Measurements from ENCODE around the gene POU6F2.
"Not testable (repeated sequence)": the region's sequence is repeated elsewhere in the genome, so short reads cannot be mapped to it uniquely, and the experiment has no call there.

The POU6F2 gene

GRCh38 chr7:39360038-39360437 lies 382.3 kb downstream of the POU6F2 start:
- DNase-seq = no peak

- peak; percentile 22 for DNase-seq
Observed at GRCh38 chr7:39360766-39361165, 383.1 kb downstream of the POU6F2 start.

DNA sequence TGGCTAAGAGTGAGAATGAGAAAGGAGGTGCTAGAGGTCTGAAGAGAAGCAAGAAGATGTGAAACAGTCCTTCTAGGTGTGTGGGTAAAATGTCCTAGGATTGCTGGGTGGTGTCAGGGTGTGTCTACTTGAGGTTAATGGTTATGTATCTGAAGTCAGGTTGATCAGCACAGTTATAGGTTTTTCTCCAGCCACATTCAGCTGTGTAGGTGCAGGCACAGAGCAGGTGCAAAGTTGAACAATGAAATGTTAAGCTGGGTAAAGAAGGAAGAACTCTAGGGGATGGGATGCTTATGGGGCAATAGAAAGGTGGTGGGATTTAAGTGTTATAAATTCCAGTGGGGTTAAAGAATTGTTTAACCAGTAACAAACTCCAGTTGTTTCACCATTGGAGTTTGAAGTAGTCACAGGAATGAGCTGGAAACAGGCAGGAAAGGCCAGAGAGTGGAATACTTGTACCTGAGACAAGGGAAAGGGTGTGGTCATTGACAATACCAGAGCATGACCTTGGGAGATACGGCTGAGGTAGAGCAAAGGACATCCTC lies 388.1 kb downstream of the POU6F2 start:
- no peak for DNase-seq

- DNase-seq = no peak
Observed at GRCh38 chr7:39367451-39367850, 389.7 kb downstream of the POU6F2 start.

- no peak for DNase-seq
Observed at GRCh38 chr7:39367943-39368342, 390.2 kb downstream of the POU6F2 start.

GRCh38 chr7:39372383-39372782 lies 394.7 kb downstream of the POU6F2 start:
- no peak for DNase-seq

DNA sequence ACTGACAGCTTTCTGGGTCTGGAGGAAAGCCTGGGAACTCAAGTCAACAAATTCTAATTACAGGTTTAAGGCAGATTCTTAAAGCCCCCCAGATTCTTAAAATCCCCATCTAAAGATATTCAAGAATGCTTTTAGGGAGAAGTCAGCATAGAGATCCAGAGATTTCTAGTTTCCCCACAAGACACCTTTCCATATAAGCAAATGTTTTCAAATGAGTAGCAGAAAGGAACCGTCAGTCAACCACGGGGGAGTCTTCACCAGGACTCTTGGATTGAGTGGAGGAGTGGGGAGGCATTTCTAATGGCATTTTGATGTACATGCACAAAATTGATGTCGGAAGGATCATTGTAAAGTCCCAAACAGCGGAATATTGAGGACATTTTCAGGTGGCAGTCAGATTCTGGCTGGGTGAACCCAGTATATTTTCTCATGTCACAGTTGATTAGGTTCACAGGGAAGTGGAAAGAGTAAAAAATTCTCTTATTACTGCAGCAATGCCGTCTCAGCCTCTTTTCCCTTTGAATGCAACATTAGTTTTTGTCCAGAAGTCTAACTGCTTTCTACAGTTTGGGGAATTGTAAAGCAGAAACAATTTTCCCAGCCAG lies 396.8 kb downstream of the POU6F2 start:
- DNase-seq = no peak

DNA sequence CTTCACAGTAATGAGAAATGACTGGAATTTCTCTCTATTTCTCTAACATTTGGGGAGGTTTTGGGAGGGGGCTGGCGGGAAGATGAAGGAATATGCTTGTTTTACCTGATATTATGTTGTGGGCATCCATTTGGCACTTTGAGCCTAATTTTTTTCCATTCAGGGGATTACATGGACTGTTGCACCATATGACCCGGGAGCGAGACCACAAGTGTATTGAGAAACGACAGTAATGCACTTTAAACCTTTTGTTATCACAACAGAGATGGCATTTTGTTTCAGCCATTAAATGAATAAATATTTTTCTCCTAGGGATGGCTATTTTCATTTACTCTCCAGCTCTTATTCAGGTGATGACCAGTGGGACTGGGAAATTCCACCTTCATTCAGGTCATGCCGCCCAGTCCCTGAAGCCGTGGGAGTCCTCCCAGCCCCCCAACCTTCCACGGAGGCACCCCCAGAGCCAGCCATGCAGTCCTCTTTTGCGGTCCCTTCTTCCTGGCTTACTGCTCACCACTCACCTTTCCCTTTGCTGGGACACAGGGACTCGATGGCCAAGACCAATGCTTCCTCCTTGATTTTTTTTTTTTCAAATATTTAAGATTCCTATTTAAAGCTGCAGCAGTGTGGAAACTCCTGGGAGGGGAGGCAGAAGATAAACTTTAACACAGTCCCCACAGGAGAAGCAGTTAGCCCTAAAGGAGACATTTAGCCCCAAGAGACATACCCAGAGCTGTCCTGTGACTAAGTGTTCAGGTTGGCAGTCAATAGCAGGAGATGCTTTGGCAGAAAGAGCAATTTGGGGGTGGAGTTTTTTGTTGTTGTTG lies 397.6 kb downstream of the POU6F2 start:
- DNase-seq = no peak

DNA sequence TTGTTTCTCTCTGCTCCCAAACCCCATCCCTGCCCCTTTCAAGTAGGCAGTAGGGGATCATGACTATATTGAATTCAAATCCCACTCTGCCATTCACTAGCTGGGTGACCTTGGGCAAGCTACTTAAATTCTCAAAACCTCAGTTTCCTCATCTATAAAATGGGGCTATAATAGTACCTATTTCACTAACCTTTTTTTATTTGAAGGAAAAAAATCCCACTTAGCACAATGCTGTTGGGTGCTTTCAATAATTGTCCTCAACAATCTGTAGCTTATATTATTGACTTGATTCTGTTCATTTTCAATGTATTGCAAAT lies 398.1 kb downstream of the POU6F2 start:
- DNase-seq = no peak

DNA sequence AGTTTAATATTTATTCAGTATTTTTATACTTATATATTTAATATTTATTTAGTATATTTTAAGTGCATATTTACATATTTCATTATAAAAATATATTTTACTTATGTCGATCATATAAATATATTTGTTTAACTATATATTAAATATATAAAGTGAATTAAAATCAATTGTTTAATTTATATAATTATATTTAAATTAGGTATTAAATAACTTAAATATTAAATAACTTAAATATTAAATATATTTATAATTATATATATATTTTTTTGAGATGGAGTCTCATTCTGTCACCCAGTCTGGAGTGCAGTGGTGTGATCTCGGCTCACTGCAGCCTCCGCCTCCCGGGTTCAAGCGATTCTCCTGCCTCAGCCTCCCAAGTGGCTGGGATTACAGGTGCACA lies 399.2 kb downstream of the POU6F2 start:
- not testable (repeated sequence) for DNase-seq

DNA sequence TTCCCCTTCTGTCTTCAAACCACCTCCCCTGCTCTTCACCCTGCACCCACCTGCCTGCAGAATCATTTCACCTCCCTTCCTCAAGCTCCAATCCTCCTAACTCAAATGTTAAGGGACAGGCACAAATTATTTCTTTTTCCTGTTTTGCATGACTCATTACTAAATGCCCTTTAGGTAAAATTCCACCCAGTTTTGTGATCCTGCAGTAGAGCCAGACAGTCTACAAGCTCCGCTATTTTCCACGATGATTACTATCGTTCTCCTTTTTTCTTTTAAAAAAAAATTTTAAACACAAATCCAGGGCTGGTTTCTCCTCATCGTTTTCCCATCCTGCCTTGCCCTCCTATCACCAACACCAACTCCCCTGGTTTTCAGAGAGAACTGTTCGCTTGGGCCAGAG lies 401.7 kb downstream of the POU6F2 start:
- DNase-seq = no peak

DNA sequence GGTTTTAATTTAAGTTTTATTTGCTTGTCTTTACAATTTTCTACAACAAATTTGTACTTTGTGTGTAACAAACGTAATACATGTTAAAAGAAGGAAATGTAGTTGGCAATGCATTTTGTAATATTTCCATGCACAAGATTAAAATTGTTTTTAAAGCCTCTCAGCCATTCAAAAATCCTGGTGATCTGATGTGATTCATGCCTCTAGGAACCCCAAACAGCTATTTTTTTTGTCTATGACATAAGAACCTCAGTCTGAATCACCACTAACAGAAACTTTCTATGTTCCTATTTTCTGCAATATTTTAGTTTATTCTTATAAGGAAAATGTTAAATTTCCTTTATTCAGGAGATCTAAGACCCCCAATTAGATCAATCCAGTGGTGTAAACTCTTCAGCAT lies 405.4 kb downstream of the POU6F2 start:
- peak; percentile 74 for DNase-seq

GRCh38 chr7:39384386-39384785 lies 406.7 kb downstream of the POU6F2 start:
- no peak for DNase-seq

GRCh38 chr7:39386718-39387117 lies 409.0 kb downstream of the POU6F2 start:
- DNase-seq = no peak

DNA sequence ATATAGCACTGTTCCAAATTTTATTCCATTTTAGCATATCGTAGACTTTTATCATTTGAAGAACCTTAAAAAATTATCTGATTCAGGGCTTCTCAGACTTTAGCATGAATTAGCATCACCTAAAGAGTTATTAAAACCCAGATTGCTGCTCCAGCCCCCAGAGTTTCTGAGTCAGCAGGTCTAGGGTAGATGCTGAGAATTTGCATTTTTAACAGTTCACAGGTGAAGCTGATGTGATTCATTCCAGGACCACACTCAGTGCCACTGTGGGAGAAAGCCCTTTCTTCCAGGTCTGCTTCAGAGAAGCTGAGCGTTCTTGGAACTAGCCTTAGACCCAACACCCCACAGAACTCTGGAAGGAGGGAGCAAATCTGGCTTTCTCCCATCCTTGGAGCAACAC lies 414.4 kb downstream of the POU6F2 start:
- no peak for DNase-seq

GRCh38 chr7:39394105-39394680 lies 416.5 kb downstream of the POU6F2 start:
- no peak for DNase-seq

- DNase-seq = no peak
Observed at GRCh38 chr7:39399458-39399857, 421.7 kb downstream of the POU6F2 start.

GRCh38 chr7:39399986-39400385 lies 422.3 kb downstream of the POU6F2 start:
- peak; percentile 79 for DNase-seq

GRCh38 chr7:39400836-39401235 lies 423.1 kb downstream of the POU6F2 start:
- DNase-seq = no peak

DNA sequence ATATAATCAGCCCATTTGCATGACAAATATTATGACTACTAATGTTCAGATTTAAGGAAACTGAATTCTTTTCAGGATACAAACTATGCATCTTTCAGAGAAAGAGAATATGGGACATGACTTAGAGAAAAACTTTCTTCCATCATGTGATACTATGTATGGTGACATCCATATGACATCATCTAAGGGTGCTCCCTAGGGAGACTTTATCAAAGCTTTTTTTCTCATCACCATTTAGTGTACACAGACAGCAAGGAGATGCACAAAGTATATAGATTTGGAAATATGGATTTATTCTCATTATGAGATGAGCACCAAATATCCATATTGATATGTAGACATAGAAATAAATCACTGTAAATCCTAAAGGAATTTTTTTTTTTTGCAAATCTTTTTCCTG lies 424.3 kb downstream of the POU6F2 start:
- no peak for DNase-seq

GRCh38 chr7:39404907-39405306 lies 427.2 kb downstream of the POU6F2 start:
- DNase-seq = no peak

DNA sequence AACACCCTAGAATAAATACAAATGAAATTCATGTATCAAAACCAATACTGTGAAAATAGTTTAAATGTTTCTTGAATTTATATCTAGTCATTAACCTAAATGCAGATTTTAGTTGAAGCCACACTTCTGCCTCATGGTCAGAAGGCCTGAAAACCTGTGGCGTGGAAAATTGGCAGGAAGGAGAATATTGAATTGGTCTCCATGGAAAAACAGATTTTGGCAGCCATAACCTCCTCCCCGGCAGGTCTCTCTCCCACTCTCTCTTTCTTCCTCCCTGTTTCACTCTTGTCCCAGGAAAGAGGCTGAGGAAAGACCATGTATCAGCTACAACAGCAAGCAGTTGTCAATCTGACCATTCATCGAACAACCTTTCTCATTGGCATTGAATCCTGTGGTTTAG lies 427.9 kb downstream of the POU6F2 start:
- DNase-seq = no peak

- DNase-seq = no peak
Observed at GRCh38 chr7:39406467-39406866, 428.8 kb downstream of the POU6F2 start.

- no peak for DNase-seq
Observed at GRCh38 chr7:39407137-39407536, 429.4 kb downstream of the POU6F2 start.

Measured in fibroblast of skin of back (primary cell).